AG04450 (cell line): ENCODE data around the gene B3GLCT. TPM values are rescaled to one million over a fixed set of nuclear protein-coding genes. Genes with fewer than 3 reads are reported as not detected.

Experiments
- CTCF ChIA-PET: fragments of 300-600, 350-600 bp; formaldehyde crosslinking; extraction: SDS; loops from one replicate; lab custom pipeline; 2022; ENCODE audit warnings: antibody characterized with exemption, inconsistent platforms; lab: Charles Lee
- POLR2A ChIA-PET: fragments of 350-600 bp; formaldehyde crosslinking; extraction: SDS; loops from one replicate; lab custom pipeline; 2021; ENCODE audit warnings: antibody characterized with exemption, inconsistent platforms; lab: Yijun Ruan, JAX
- DNase-seq: peaks from one replicate; pipeline ENCODE4 v3.0.0-alpha.2; 2011; ENCODE audit warnings: low read depth, low spot score
- H3K27ac ChIP-seq: one replicate; pipeline ENCODE4 v1.5.1; 2012; ENCODE audit warnings: low read depth, low read length, control low read depth
- H3K27me3 ChIP-seq: one replicate; pipeline ENCODE4 v1.6.0; 2012; ENCODE audit warnings: low read length; ENCODE audit not compliant: control insufficient read depth, insufficient read depth
- H3K4me3 ChIP-seq: 2 replicates; pipeline ENCODE4 v1.5.1; 2011; ENCODE audit warnings: mild to moderate bottlenecking, low read depth, low read length, control low read depth
- H3K9me3 ChIP-seq: 2 replicates; pipeline ENCODE4 v1.5.1; 2012; ENCODE audit warnings: low read length; ENCODE audit not compliant: control insufficient read depth, insufficient read depth
- CTCF ChIP-seq: IDR thresholded peaks from 2 replicates; pipeline ENCODE4 v1.5.1; 2011; ENCODE audit warnings: low read depth, low read length, control low read depth, inconsistent platforms
- polyA plus RNA-seq: library from polyadenylated mRNA; depleted of rRNA; stranded (reverse); fragments of >200 nt; gene quantifications from 2 replicates; pipeline ENCODE4 v1.2.3, GENCODE V29; 2011

Gene B3GLCT
- polyA plus RNA-seq, 1 experiment: 2.3 TPM

GRCh38 chr13:31351376-31351775 is 151.6 kb downstream of the B3GLCT start:
- H3K9me3 ChIP-seq: peaks cover 7% of the 10 kb centered on the region
- ChIA-PET CTCF (no interaction called here), POLR2A (no interaction called here)
- H3K27ac ChIP-seq: no peak overlapping the region
- peaks cover 9% of the 10 kb centered on the region for H3K27me3 ChIP-seq
- DNase-seq: no peak
- H3K4me3 ChIP-seq: no peak overlapping the region
- no peak for TF ChIP-seq CTCF

- CTCF ChIA-PET: no interaction called here
- H3K27me3 ChIP-seq: peaks cover 9% of the 10 kb centered on the region
- H3K4me3 ChIP-seq: no peak overlapping the region
- no peak for DNase-seq
- H3K27ac ChIP-seq: no peak overlapping the region
- TF ChIP-seq CTCF: no peak
- peaks cover 7% of the 10 kb centered on the region for H3K9me3 ChIP-seq
- POLR2A ChIA-PET: no interaction called here
Measured at GRCh38 chr13:31352467-31352866, 152.7 kb downstream of the B3GLCT start.

DNA sequence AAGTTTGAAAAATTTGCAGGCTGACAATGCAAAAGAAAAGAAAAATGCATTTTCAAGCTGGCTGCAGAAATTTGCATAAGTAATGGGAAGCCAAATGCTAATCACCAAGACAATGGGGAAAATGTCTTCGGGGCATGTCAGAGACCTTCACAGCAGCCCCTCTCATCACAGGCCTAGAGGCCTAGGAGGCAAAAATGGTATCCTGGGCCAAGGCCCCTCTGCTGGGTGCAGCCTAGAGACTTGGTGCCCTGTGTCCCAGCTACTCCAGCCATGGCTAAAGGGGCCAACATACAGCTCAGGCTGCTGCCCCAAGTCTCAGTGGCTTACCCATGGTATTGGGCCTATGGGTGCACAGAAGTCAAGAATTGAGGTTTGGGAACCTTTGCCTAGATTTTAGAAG is 155.2 kb downstream of the B3GLCT start:
- TF ChIP-seq CTCF: no peak

DNA sequence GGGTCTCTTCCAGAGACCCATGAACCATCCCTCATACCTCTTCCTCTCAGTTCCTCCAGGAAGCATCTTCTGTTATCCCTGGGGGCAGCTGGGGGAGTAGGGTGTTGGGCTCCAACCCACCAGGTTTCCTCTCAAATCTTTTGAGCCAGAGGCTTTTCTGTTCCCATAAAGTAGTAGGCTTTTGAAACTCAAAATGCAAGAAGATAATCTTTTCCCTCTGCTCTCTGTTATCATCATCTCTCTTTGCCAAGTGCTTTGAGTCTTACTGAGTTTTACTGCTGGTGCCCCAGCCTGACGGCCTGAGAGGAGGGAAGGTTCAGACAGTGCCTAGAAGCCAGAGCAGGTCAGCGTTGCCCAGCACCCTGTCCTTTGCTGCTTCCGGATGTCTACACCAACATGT is 157.2 kb downstream of the B3GLCT start:
- DNase-seq: no peak
- CTCF ChIA-PET: interaction anchor here (1.1 kb wide), 1 partner anchor 121 kb away, joined by 3 read pairs; no protein-coding TSS in a partner anchor
- H3K27ac ChIP-seq: no peak overlapping the region
- POLR2A ChIA-PET: no interaction called here
- H3K27me3 ChIP-seq: peaks cover 7% of the 10 kb centered on the region
- no peak overlapping the region for H3K4me3 ChIP-seq
- H3K9me3 ChIP-seq: peaks cover 7% of the 10 kb centered on the region
- TF ChIP-seq CTCF: no peak

More for the DNA sequence above, 155.2 kb downstream of the B3GLCT start:
- H3K27ac ChIP-seq: no peak overlapping the region
- POLR2A ChIA-PET: no interaction called here
- DNase-seq: no peak
- peaks cover 7% of the 10 kb centered on the region for H3K9me3 ChIP-seq
- H3K4me3 ChIP-seq: no peak overlapping the region
- CTCF ChIA-PET: no interaction called here
- H3K27me3 ChIP-seq: peaks cover 11% of the 10 kb centered on the region

DNA sequence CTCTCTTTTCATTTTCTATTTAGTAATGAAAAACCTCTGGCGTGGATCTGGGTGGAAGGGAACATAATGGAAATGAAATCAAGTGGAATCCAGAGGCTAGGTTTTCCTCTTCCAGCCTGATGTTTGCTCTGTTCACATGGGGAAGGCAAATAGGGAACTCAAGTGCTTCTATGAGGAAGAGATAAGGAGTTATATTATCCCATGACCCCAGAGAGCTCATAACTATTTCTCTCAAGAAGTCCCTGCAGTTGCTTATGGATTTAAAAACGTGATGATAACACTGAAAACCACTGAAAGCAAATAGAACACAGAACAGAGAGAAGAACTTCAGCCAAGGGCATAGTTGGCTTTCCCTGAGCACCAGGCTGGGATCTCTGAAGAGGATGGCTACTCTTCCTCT is 157.8 kb downstream of the B3GLCT start:
- peaks cover 2% of the 10 kb centered on the region for H3K27me3 ChIP-seq
- no peak for TF ChIP-seq CTCF
- ChIA-PET POLR2A (no interaction called here), CTCF (interaction anchor here (1.1 kb wide), 1 partner anchor 121 kb away, joined by 3 read pairs; no protein-coding TSS in a partner anchor)
- H3K27ac ChIP-seq: no peak overlapping the region
- no peak for DNase-seq
- H3K9me3 ChIP-seq: peaks cover 7% of the 10 kb centered on the region
- no peak overlapping the region for H3K4me3 ChIP-seq
